Mesothelial cell of epicardium (in vitro differentiated cells): Measurements from ENCODE around the gene TLR2. TPM values are rescaled to one million over a fixed set of nuclear protein-coding genes. Genes with fewer than 3 reads are reported as not detected.

Experiments used
- DNase-seq, 2 experiments: peaks; one replicate each; pipeline ENCODE4 v3.0.0; 2021; ENCODE audit warnings: low spot score in 2 of 2; ENCODE audit not compliant: unreplicated experiment in 2 of 2
- H3K27ac Mint-ChIP-seq: 2 replicates; pipeline ENCODE4 v1.8.0; 2021; ENCODE audit warnings: mixed read lengths
- H3K27me3 Mint-ChIP-seq: 2 replicates; pipeline ENCODE4 v1.8.0; 2021; ENCODE audit warnings: low read depth, mixed read lengths
- H3K36me3 Mint-ChIP-seq: 2 replicates; pipeline ENCODE4 v1.8.0; 2021; ENCODE audit warnings: mixed read lengths
- H3K4me1 Mint-ChIP-seq: 2 replicates; pipeline ENCODE4 v1.8.0; 2021; ENCODE audit warnings: mixed read lengths
- H3K4me3 Mint-ChIP-seq: 2 replicates; pipeline ENCODE4 v1.8.0; 2021; ENCODE audit warnings: mild to moderate bottlenecking, moderate library complexity, mixed read lengths
- H3K9me3 Mint-ChIP-seq: 2 replicates; pipeline ENCODE4 v1.8.0; 2021; ENCODE audit warnings: mixed read lengths
- CTCF ChIP-seq: fragments of 200-600 bp; sonication (generic); IDR thresholded peaks from one replicate; pipeline ENCODE4 v1.5.0; 2021; ENCODE audit warnings: antibody characterized with exemption; ENCODE audit not compliant: unreplicated experiment
- total RNA-seq: library from RNA; stranded (reverse); gene quantifications from 3 replicates; pipeline ENCODE4 v1.2.1, GENCODE V29; 2021

TLR2 gene
- total RNA-seq, 1 donor from 2014 or later = 2.9 TPM

DNA sequence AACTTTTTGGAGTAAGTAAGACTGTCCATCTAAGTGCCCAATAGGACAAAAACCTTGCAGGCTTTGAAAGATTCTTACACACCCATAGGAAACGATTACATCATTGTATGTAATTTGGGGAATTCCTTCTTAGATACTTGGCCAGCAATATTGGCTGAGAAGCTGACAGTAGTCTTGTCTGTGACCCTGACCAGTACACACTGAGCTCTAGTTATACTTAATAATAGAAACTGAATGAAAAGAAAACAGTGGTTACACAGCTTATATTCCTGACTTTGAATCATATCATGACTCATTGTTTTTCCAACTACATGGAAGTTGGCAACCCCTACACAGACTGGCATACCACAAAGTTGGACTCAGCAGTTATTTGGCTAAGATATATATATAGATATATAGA lies 7.1 kb upstream of the TLR2 start:
- H3K27me3 Mint-ChIP-seq = peaks cover 31% of the 10 kb centered on the region

GRCh38 chr4:153679486-153679885 lies 4.6 kb upstream of the TLR2 start:
- no peak overlapping the region for H3K4me3 Mint-ChIP-seq
- H3K36me3 Mint-ChIP-seq = no peaks in the 10 kb centered on the region
- TF ChIP-seq CTCF = no peak
- H3K4me1 Mint-ChIP-seq = peaks cover 5% of the 10 kb centered on the region
- H3K9me3 Mint-ChIP-seq = peaks cover 20% of the 10 kb centered on the region
- DNase-seq = no peak
- no peak overlapping the region for H3K27ac Mint-ChIP-seq
- peaks cover 54% of the 10 kb centered on the region for H3K27me3 Mint-ChIP-seq

More for the DNA sequence above, 7.1 kb upstream of the TLR2 start:
- TF ChIP-seq CTCF = no peak
- Mint-ChIP-seq H3K27ac (no peak overlapping the region), H3K36me3 (no peaks in the 10 kb centered on the region), H3K9me3 (peaks cover 25% of the 10 kb centered on the region), H3K4me1 (no peaks in the 10 kb centered on the region), H3K4me3 (no peak overlapping the region)
- no peak for DNase-seq

- DNase-seq = no peak
- peaks cover 11% of the 10 kb centered on the region for H3K9me3 Mint-ChIP-seq
- H3K36me3 Mint-ChIP-seq = peaks cover 6% of the 10 kb centered on the region
- H3K27ac Mint-ChIP-seq = no peak overlapping the region
- TF ChIP-seq CTCF = no peak
- H3K27me3 Mint-ChIP-seq = peaks cover 56% of the 10 kb centered on the region
- H3K4me1 Mint-ChIP-seq = peaks cover 11% of the 10 kb centered on the region
- H3K4me3 Mint-ChIP-seq = peak overlapping the region; percentile 64
Observed at GRCh38 chr4:153683763-153684181, 308 bp upstream of the TLR2 start.

DNA sequence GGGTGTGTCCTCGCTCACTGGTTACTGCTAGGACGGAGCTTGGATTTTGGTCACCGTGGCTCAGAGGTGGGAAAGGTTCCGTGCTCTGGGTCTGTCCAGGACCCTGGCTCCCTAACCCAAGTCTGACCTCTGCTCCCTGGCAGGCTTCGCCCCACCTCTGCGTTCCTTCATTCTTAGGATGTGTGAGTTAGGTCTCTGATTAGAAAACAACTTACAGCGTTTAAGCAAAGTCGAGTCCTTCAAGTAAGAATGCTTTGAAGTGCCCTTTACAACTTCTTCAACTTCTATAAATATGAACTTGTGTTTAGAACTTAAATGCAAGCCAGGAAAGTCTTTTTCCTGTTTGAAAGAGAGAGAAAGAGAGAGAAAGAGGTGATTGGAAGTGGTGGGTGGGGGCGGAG lies 891 bp downstream of the TLR2 start:
- H3K4me1 Mint-ChIP-seq = peaks cover 11% of the 10 kb centered on the region
- peaks cover 22% of the 10 kb centered on the region for H3K9me3 Mint-ChIP-seq
- H3K36me3 Mint-ChIP-seq = peaks cover 12% of the 10 kb centered on the region
- peak overlapping the region; percentile 41 for H3K27ac Mint-ChIP-seq
- TF ChIP-seq CTCF = no peak
- DNase-seq = no peak
- peaks cover 45% of the 10 kb centered on the region for H3K27me3 Mint-ChIP-seq
- H3K4me3 Mint-ChIP-seq = peak overlapping the region; percentile 78

- DNase-seq = no peak
- peaks cover 36% of the 10 kb centered on the region for H3K27me3 Mint-ChIP-seq
- no peaks in the 10 kb centered on the region for H3K4me1 Mint-ChIP-seq
- H3K36me3 Mint-ChIP-seq = no peaks in the 10 kb centered on the region
- H3K9me3 Mint-ChIP-seq = no peaks in the 10 kb centered on the region
- H3K4me3 Mint-ChIP-seq = no peak overlapping the region
- no peak for TF ChIP-seq CTCF
- no peak overlapping the region for H3K27ac Mint-ChIP-seq
Observed at GRCh38 chr4:153704522-153704921, 20.4 kb downstream of the TLR2 start.
